Ascending aorta (tissue), 2 donors: Measurements from ENCODE around the gene TTF1. TPM values are rescaled to one million over a fixed set of nuclear protein-coding genes. Genes with fewer than 3 reads are reported as not detected.

Source experiments
- DNase-seq, 2 donors: peaks; one replicate each; pipeline ENCODE4 v3.0.0-alpha.2; 2019; ENCODE audit warnings: low spot score in 2 of 2
- H3K27ac ChIP-seq, 2 donors: fragments of 200-600 bp; sonication (generic); one replicate each; pipeline ENCODE4 v1.5.1; 2016 to 2017; ENCODE audit warnings: mild to moderate bottlenecking in 1 of 2
- H3K27me3 ChIP-seq: fragments of 200-600 bp; sonication (generic); one replicate; pipeline ENCODE4 v1.5.1; 2017
- H3K36me3 ChIP-seq, 2 donors: fragments of 200-600 bp; sonication (generic); one replicate each; pipeline ENCODE4 v1.5.1; 2016
- H3K4me1 ChIP-seq, 2 donors: fragments of 200-600 bp; sonication (generic); one replicate each; pipeline ENCODE4 v1.5.1; 2016 to 2017; ENCODE audit warnings: mild to moderate bottlenecking in 1 of 2
- H3K4me3 ChIP-seq, 2 donors: fragments of 200-600 bp; sonication (generic); one replicate each; pipeline ENCODE4 v1.5.1; 2016 to 2017; ENCODE audit warnings: mild to moderate bottlenecking in 1 of 2
- H3K9me3 ChIP-seq, 2 donors: fragments of 200-600 bp; sonication (generic); one replicate each; pipeline ENCODE4 v1.5.1; 2016
- CTCF ChIP-seq, 3 experiments: fragments of 200-600 bp in 2 of 3; fragments of 450-650 bp in 1 of 3; sonication (generic) in 2 of 3; IDR thresholded peaks; one replicate each; pipeline ENCODE4 v1.5.1; 2016 to 2019; ENCODE audit warnings: antibody characterized with exemption in 3 of 3, mild to moderate bottlenecking in 1 of 3, moderate library complexity in 1 of 3
- intact Hi-C: fragments of 100-400 bp; cut with DNase I; formaldehyde crosslinking; loops from one replicate; pipeline ENCODE4 v1.15.1; 2023
- total RNA-seq: library from RNA; depleted of rRNA; stranded (reverse); fragments of >200 nt; gene quantifications from one replicate; pipeline ENCODE4 v1.1.0, GENCODE V29; 2016

TTF1 gene
- total RNA-seq, result 2.3 TPM

GRCh38 chr9:132406554-132407122 lies at the start of gene TTF1:
TSS of gene TTF1 (minus strand) at chr9:132406840. CDS start at chr9:132402821, 4,019 bp downstream.
- H3K4me3 ChIP-seq, result peak within 1 kb of the TSS; percentile 69 to 90
- H3K27me3 ChIP-seq, result no peaks in the 10 kb centered on the region
- TF ChIP-seq CTCF (IDR thresholded peaks at IDR 0.05), result no peak
- H3K36me3 ChIP-seq, result peaks cover 4 to 11% of the 10 kb centered on the region in 2 donors
- H3K4me1 ChIP-seq, result peaks cover 14 to 20% of the 10 kb centered on the region in 2 donors
- intact Hi-C loops, result loop anchor here (1.0 to 5.0 kb wide), 2 partner anchors 51 to 471 kb away; partner anchors contain the start of genes AK8 and SPACA9
- peak within 1 kb of the TSS in 1 of 2 donors; percentile 10 for H3K27ac ChIP-seq
- H3K9me3 ChIP-seq, result no peaks in the 10 kb centered on the region
- DNase-seq, result peak; percentile 38 to 94

- no peaks in the 10 kb centered on the region for H3K4me1 ChIP-seq
- H3K36me3 ChIP-seq, result no peaks in the 10 kb centered on the region
- no peak for TF ChIP-seq CTCF (IDR thresholded peaks at IDR 0.05)
- no peak overlapping the region for H3K27ac ChIP-seq
- no peak for DNase-seq
- peaks cover 6% of the 10 kb centered on the region for H3K27me3 ChIP-seq
- intact Hi-C loops, result no loop called here
- no peak overlapping the region for H3K4me3 ChIP-seq
- no peaks in the 10 kb centered on the region for H3K9me3 ChIP-seq
These were observed 49.6 kb upstream of the TTF1 start for GRCh38 chr9:132456241-132456640.

- H3K4me3 ChIP-seq, result no peak overlapping the region
- H3K36me3 ChIP-seq, result no peaks in the 10 kb centered on the region
- no peaks in the 10 kb centered on the region for H3K4me1 ChIP-seq
- H3K27me3 ChIP-seq, result no peaks in the 10 kb centered on the region
- no peak for TF ChIP-seq CTCF (IDR thresholded peaks at IDR 0.05)
- intact Hi-C loops, result no loop called here
- DNase-seq, result no peak
- H3K27ac ChIP-seq, result no peak overlapping the region
- no peaks in the 10 kb centered on the region for H3K9me3 ChIP-seq
These were observed 44.6 kb upstream of the TTF1 start for GRCh38 chr9:132451276-132451675.

GRCh38 chr9:132447902-132448301 lies 41.3 kb upstream of the TTF1 start:
- H3K4me1 ChIP-seq, result no peaks in the 10 kb centered on the region

GRCh38 chr9:132447346-132447745 lies 40.7 kb upstream of the TTF1 start:
- Histone ChIP-seq H3K4me3 (no peak overlapping the region), H3K27ac (no peak overlapping the region), H3K36me3 (no peaks in the 10 kb centered on the region), H3K4me1 (no peaks in the 10 kb centered on the region), H3K9me3 (no peaks in the 10 kb centered on the region), H3K27me3 (no peaks in the 10 kb centered on the region)
- TF ChIP-seq CTCF (IDR thresholded peaks at IDR 0.05), result no peak
- DNase-seq, result no peak
- intact Hi-C loops, result no loop called here

More at GRCh38 chr9:132447902-132448301, 41.3 kb upstream of the TTF1 start:
- no peak overlapping the region for H3K27ac ChIP-seq
- TF ChIP-seq CTCF (IDR thresholded peaks at IDR 0.05), result no peak
- H3K36me3 ChIP-seq, result no peaks in the 10 kb centered on the region
- no peak overlapping the region for H3K4me3 ChIP-seq
- H3K9me3 ChIP-seq, result no peaks in the 10 kb centered on the region
- no peaks in the 10 kb centered on the region for H3K27me3 ChIP-seq
- DNase-seq, result no peak
- intact Hi-C loops, result no loop called here

- no peak for TF ChIP-seq CTCF (IDR thresholded peaks at IDR 0.05)
- H3K9me3 ChIP-seq, result no peaks in the 10 kb centered on the region
- no peak overlapping the region for H3K27ac ChIP-seq
- H3K4me1 ChIP-seq, result no peaks in the 10 kb centered on the region
- H3K36me3 ChIP-seq, result no peaks in the 10 kb centered on the region
- DNase-seq, result no peak
- no peaks in the 10 kb centered on the region for H3K27me3 ChIP-seq
- intact Hi-C loops, result no loop called here
- H3K4me3 ChIP-seq, result no peak overlapping the region
These were observed 40.2 kb upstream of the TTF1 start for GRCh38 chr9:132446887-132447286.
